ENCODE results near the gene DENND4C.

DENND4C gene

DNA sequence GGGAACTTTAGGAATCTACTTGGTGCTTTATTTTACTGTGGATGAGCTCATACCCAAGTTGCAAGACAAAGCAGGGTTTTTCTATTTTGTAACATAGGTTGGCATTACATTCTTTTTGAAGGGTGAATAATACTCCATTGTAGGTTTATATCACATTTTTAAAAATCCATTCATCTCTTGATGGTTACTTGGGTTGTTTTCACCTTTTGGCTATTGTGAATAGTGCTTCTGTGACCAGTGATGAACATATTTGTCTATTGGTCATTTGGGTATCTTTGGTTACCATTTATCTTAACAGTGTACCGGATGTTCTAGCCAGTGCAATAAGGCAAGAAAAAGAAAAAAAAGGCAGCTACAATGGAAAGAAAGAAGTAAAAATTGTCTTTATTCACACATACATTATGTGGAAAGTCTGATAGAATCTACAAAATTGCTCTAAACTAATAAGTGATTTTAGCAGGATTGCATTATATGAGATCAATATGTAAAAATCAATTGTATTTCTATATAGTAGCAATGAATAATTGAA, 40.0 kb downstream of the DENND4C start:
- no peak overlapping the region for H3K4me3 ChIP-seq (replicated peaks; ENCODE audit: low read depth, low read length)
- TF ChIP-seq, protein P1, sequence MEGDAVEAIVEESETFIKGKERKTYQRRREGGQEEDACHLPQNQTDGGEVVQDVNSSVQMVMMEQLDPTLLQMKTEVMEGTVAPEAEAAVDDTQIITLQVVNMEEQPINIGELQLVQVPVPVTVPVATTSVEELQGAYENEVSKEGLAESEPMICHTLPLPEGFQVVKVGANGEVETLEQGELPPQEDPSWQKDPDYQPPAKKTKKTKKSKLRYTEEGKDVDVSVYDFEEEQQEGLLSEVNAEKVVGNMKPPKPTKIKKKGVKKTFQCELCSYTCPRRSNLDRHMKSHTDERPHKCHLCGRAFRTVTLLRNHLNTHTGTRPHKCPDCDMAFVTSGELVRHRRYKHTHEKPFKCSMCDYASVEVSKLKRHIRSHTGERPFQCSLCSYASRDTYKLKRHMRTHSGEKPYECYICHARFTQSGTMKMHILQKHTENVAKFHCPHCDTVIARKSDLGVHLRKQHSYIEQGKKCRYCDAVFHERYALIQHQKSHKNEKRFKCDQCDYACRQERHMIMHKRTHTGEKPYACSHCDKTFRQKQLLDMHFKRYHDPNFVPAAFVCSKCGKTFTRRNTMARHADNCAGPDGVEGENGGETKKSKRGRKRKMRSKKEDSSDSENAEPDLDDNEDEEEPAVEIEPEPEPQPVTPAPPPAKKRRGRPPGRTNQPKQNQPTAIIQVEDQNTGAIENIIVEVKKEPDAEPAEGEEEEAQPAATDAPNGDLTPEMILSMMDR (IDR thresholded peaks at IDR 0.05; ENCODE audit: low read length, missing control alignments): no peak
- no peak for DNase-seq (ENCODE audit: low read depth)

DNA sequence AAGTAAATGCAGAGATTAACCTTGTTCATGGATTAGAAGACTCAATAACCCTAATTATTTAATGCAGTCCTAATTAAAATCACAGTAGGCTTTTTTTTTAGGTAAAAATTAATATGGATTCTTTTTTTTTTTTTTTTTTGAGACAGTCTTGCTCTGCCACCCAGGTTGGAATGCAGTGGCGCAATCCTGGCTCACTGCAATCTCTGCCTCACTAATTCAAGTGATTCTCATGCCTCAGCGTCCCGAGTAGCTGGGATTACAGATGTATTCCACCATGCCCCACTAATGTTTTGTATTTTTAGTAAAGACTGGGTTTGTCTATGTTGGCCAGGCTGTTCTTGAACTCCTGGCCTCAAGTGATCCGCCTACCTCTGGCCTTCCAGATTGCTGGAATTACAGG, 40.6 kb downstream of the DENND4C start:
- peak; percentile 23 for DNase-seq (ENCODE audit: low read depth)

DNA sequence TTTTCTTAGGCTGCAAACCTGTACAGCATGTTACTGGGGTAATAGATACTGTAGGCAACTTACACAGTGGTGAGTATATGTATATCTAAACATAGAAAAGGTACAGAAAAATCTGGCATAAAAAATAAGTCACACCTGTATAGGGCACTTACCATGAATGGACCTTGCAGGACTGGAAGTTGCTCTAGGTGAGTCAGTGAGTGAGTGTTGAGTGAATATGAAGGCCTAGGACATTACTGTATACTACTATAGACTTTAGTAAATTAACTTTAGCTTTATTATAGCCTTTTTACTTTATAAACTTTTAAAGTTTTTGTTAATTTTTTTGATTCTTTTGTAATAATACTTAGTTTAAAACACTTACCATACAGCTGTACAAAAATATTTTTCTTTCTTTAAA, 51.3 kb downstream of the DENND4C start:
- H3K4me3 ChIP-seq (replicated peaks; ENCODE audit: low read depth, low read length): no peak overlapping the region
- TF ChIP-seq, protein P1 (IDR thresholded peaks at IDR 0.05; ENCODE audit: low read length, missing control alignments): no peak
- no peak for DNase-seq (ENCODE audit: low read depth)

More for the DNA sequence above, 40.6 kb downstream of the DENND4C start:
- TF ChIP-seq, protein P1 (IDR thresholded peaks at IDR 0.05; ENCODE audit: low read length, missing control alignments): no peak
- no peak overlapping the region for H3K4me3 ChIP-seq (replicated peaks; ENCODE audit: low read depth, low read length)

DNA sequence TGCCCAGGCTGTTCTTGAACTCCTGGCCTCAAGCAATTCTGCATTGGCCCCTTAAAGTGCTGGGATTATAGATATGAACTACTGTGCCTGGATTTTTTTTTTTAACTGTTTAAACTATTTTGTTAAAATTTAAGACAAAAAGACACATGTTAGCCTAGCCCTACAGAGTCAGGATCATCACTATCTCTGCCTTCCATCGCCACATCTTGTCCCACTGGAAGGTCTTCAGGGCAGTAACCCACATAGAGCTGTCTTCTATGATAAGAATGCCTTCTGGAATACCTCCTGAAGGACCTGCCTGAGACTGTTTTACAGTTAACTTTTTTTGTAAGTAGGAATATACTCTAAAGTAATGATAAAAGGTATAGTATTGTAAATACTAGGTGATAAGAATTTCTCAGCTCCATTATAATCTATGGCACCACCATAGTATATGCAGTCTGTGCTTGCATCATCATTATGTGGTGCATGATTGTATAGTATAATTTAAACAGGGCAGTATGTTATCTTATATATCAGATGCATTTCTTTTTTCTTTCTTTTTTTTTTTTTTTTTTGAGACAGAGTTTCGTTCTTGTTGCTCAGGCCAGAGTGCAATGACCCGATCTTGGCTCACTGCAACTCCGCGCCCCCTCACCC, 52.7 kb downstream of the DENND4C start:
- H3K4me3 ChIP-seq (replicated peaks; ENCODE audit: low read depth, low read length): no peak overlapping the region
- no peak for DNase-seq (ENCODE audit: low read depth)
- TF ChIP-seq, protein P1 (IDR thresholded peaks at IDR 0.05; ENCODE audit: low read length, missing control alignments): no peak

DNA sequence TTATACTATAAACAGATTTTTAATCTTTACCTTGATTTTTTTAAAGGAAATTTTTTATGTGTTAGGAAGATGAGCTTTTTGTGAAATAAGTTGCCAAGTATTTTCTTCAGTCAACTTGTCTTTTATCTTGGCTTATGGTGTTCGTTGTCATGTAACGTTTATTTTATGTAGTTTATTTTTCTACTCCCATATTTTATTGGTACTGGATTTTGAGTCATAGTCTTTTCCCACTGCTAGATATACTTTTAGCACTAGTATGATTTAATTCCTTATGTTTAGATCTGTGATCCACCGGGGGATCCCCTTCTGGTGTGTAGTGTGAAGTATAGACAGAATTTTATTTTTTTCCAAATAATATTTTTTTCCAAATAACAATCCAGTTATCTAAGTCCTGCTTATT, 54.2 kb downstream of the DENND4C start:
- H3K4me3 ChIP-seq (replicated peaks; ENCODE audit: low read depth, low read length): no peak overlapping the region
- DNase-seq (ENCODE audit: low read depth): no peak
- TF ChIP-seq, protein P1 (IDR thresholded peaks at IDR 0.05; ENCODE audit: low read length, missing control alignments): no peak

DNA sequence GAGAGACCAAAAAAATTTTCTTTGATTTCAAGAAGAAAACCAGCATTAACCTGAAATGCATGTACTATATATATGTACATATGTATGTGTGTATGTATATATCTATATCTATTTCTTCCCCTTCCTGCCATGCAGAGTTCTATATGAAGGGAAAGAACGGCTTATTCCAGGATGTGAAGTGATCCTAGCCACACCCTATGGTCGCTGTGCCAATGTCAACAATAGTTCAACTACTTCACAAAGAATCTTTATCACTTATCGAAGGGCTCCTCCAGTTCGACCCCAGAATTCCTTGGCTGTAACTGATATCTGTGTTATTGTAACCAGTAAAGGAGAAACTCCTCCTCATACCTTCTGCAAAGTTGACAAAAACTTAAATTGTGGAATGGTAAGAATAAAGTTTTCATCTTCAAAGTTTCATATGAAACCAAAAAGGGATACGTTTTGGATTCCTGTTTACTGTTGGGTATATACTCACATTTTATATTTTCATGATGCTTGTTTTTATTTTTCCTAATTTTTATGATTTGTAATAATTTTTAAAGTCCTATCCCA, 56.2 kb downstream of the DENND4C start:
- H3K4me3 ChIP-seq (replicated peaks; ENCODE audit: low read depth, low read length): no peak overlapping the region
- peak; percentile 14 for DNase-seq (ENCODE audit: low read depth)
- TF ChIP-seq, protein P1 (IDR thresholded peaks at IDR 0.05; ENCODE audit: low read length, missing control alignments): no peak

DNA sequence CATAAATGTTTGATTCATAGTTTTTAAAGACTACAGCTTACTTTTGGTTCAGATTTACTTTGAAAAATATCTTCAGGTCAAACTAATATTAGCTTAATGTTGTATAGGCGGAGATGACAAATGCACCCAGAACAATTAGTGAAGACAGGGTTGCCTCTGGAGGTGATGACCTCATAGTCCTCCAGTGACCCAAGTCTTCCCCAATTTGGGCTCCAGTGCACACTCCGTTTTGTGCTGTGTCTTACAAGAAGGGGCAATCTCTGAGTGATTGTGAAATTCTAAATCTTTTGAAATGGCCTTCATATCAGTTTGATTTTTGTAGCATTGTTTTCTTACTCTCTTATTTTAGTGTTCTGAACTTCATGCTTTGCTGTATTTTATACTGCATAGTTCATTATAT, 57.6 kb downstream of the DENND4C start:
- TF ChIP-seq, protein P1 (IDR thresholded peaks at IDR 0.05; ENCODE audit: low read length, missing control alignments): no peak
- no peak overlapping the region for H3K4me3 ChIP-seq (replicated peaks; ENCODE audit: low read depth, low read length)
- no peak for DNase-seq (ENCODE audit: low read depth)

Data from fibroblast of pulmonary artery (primary cell).